HL-60/S4 (cell line): ENCODE measurements around the gene REEP1.

ENCODE experiments used
- in situ Hi-C: fragments of 300-500 bp; cut with MboI; formaldehyde crosslinking; loops from 2 replicates; pipeline ENCODE4 v1.14.3; 2022; ENCODE audit warnings: low sequenced_read_pairs

Gene REEP1

GRCh38 chr2:86285571-86285970 lies 51.9 kb downstream of the REEP1 start:
- in situ Hi-C loops: no loop called here

GRCh38 chr2:86284987-86285386 lies 52.4 kb downstream of the REEP1 start:
- in situ Hi-C loops: no loop called here

- in situ Hi-C loops: no loop called here
These were observed 53.0 kb downstream of the REEP1 start for GRCh38 chr2:86284401-86284841.

- in situ Hi-C loops: no loop called here
These were observed 53.9 kb downstream of the REEP1 start for GRCh38 chr2:86283411-86284030.

- in situ Hi-C loops: no loop called here
These were observed 56.2 kb downstream of the REEP1 start for GRCh38 chr2:86281066-86281700.

- in situ Hi-C loops: no loop called here
These were observed 57.2 kb downstream of the REEP1 start for GRCh38 chr2:86280191-86280667.

- in situ Hi-C loops: no loop called here
These were observed 61.5 kb downstream of the REEP1 start for GRCh38 chr2:86275962-86276361.

GRCh38 chr2:86275384-86275799 lies 62.0 kb downstream of the REEP1 start:
- in situ Hi-C loops: no loop called here

GRCh38 chr2:86274918-86275275 lies 62.5 kb downstream of the REEP1 start:
- in situ Hi-C loops: no loop called here

- in situ Hi-C loops: no loop called here
These were observed 63.0 kb downstream of the REEP1 start for GRCh38 chr2:86274265-86274917.

- in situ Hi-C loops: no loop called here
These were observed 65.3 kb downstream of the REEP1 start for GRCh38 chr2:86272111-86272510.

- in situ Hi-C loops: no loop called here
These were observed 66.2 kb downstream of the REEP1 start for GRCh38 chr2:86271248-86271647.

GRCh38 chr2:86263956-86264355 lies 73.5 kb downstream of the REEP1 start:
- in situ Hi-C loops: no loop called here

GRCh38 chr2:86260978-86261377 lies 76.4 kb downstream of the REEP1 start:
- in situ Hi-C loops: no loop called here

GRCh38 chr2:86258106-86258505 lies 79.3 kb downstream of the REEP1 start:
- in situ Hi-C loops: no loop called here

GRCh38 chr2:86256982-86257381 lies 80.4 kb downstream of the REEP1 start:
- in situ Hi-C loops: no loop called here

GRCh38 chr2:86256300-86256699 lies 81.1 kb downstream of the REEP1 start:
- in situ Hi-C loops: no loop called here

GRCh38 chr2:86254576-86255538 lies 82.6 kb downstream of the REEP1 start:
- in situ Hi-C loops: no loop called here

GRCh38 chr2:86253424-86253823 lies 84.0 kb downstream of the REEP1 start:
- in situ Hi-C loops: no loop called here

GRCh38 chr2:86251840-86252266 lies 85.6 kb downstream of the REEP1 start:
- in situ Hi-C loops: no loop called here
